ENCODE data around the gene PI16.

The PI16 gene

DNA sequence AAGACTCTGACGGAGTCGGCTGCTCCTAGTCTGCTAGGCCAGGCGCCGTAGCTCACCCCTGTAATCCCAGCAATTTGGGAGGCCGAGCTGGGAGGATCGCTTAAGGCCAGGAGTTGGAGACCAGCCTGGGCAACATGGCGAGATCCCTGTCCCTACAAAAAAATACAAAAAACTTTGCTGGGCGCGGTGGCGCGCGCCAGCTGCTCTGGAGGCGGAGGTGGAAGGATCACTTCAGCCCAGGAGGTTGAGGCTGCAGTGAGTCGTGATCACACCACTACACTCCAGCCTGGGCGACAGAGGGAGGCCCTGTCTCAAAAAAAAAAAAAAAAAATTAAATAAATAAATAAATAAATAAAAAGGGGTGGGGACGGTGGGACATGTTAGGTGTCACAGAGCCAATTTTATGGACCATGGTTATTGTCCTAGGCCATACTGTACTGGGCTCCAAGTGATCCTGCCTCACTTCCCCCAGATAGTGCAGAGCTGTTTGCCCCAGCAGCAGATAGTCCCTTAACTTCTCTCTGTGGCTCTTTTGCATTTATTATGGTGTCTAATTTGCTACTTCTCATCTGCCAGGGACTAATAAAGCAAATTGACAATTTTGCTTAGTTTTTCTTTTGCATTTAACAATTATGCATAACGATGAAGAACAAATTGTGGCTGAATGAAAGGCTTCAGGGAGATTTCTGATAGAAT lies 5.2 kb downstream of the PI16 start:
- Mint-ChIP-seq H3K27ac (no peak overlapping the region), H3K36me3 (no peaks in the 10 kb centered on the region), H3K27me3 (no peaks in the 10 kb centered on the region), H3K9me3 (no peaks in the 10 kb centered on the region), H3K4me3 (no peak overlapping the region), H3K4me1 (peaks cover 42% of the 10 kb centered on the region)
- no peak for ATAC-seq

DNA sequence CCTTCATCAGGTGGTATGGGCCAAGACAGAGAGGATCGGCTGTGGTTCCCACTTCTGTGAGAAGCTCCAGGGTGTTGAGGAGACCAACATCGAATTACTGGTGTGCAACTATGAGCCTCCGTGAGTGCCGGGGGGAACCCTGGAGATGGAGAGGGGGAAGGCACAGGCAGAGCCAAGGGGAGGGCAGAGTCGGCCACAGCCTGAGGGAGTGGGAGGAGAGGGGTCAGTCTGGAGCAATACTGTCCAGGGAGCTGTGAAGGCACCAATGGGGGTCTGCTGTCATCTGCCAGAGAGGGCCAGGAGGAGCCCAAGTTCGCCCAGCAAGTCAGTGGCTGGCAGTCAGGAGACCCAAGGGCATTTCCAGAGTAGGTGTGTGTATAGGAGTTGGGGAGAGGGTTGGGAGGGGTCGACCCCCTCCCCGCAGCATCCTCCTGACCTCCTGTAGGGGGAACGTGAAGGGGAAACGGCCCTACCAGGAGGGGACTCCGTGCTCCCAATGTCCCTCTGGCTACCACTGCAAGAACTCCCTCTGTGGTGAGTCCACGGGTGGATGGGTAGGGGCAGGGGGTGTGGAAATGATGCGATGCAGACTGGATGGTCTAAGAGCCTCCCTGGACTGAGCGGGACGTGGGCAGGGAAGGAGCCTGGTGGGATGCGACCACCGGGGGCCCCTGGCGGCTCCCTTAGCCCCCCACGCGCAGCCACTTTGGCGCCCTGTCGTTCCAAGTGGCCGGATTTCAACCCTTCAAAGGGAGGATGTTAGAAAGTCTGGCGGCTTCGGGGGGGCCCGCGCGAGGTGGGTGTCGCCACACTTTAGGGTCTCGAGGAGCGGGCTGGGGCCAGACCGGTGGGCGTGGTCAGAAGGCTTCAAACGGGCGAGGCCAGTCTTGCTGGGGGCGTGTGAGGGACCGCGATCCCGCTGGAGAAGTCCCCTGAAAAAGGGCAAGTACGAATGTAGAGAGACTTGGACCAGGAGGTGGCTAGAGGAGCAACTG lies 7.2 kb downstream of the PI16 start:
- Mint-ChIP-seq H3K27me3 (no peaks in the 10 kb centered on the region), H3K9me3 (no peaks in the 10 kb centered on the region), H3K4me3 (no peak overlapping the region), H3K36me3 (no peaks in the 10 kb centered on the region), H3K4me1 (peaks cover 33% of the 10 kb centered on the region), H3K27ac (peak overlapping the region; percentile 70)
- ATAC-seq = no peak

DNA sequence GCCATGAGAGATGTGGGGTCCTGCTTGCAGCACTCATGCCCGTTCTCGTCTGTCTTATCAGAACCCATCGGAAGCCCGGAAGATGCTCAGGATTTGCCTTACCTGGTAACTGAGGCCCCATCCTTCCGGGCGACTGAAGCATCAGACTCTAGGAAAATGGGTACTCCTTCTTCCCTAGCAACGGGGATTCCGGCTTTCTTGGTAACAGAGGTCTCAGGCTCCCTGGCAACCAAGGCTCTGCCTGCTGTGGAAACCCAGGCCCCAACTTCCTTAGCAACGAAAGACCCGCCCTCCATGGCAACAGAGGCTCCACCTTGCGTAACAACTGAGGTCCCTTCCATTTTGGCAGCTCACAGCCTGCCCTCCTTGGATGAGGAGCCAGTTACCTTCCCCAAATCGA lies 8.3 kb downstream of the PI16 start:
- peaks cover under 1% of the 10 kb centered on the region for H3K36me3 Mint-ChIP-seq
- H3K9me3 Mint-ChIP-seq = no peaks in the 10 kb centered on the region
- H3K27ac Mint-ChIP-seq = peak overlapping the region; percentile 70
- ATAC-seq = peak; percentile 68
- H3K4me3 Mint-ChIP-seq = peak overlapping the region; percentile 44
- H3K27me3 Mint-ChIP-seq = no peaks in the 10 kb centered on the region
- peaks cover 33% of the 10 kb centered on the region for H3K4me1 Mint-ChIP-seq

DNA sequence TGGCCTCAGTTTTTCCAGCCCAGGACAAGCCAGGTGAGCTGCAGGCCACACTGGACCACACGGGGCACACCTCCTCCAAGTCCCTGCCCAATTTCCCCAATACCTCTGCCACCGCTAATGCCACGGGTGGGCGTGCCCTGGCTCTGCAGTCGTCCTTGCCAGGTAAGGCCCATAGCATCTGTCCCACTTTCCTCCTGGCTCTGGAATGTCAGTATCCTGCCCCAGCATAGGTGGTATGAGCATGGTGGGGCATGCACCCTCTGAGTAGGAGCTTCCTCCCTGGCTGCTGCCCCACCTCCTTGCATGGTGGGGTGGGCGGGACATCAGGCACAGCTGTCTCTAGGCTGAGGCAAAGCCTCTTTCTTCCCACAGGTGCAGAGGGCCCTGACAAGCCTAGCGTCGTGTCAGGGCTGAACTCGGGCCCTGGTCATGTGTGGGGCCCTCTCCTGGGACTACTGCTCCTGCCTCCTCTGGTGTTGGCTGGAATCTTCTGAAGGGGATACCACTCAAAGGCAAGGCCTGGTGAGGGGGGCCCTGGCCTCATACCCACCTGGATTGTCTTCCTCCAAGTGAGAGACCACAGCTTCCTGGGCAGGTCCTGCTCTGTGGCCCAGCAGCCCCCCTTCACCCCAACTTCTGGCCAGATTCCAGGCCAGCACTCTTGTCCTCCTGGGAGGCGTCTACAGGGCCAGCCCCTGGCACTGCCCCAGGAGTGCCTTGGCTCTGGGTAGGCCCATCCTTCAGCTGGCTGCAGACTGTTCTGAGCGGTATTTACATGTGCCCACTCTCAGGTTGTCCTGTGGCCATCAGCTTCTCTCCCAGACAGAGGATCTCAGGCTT lies 9.1 kb downstream of the PI16 start:
- Mint-ChIP-seq H3K36me3 (peaks cover 9% of the 10 kb centered on the region), H3K4me3 (peak overlapping the region; percentile 40), H3K27me3 (no peaks in the 10 kb centered on the region), H3K9me3 (no peaks in the 10 kb centered on the region), H3K4me1 (peaks cover 33% of the 10 kb centered on the region), H3K27ac (peak overlapping the region; percentile 70)
- ATAC-seq = peak; percentile 71

DNA sequence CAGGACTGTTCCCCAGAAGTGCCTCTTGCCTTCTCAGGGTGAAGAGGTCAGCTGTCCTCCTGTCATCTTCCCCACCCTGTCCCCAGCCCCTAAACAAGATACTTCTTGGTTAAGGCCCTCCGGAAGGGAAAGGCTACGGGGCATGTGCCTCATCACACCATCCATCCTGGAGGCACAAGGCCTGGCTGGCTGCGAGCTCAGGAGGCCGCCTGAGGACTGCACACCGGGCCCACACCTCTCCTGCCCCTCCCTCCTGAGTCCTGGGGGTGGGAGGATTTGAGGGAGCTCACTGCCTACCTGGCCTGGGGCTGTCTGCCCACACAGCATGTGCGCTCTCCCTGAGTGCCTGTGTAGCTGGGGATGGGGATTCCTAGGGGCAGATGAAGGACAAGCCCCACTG lies 9.8 kb downstream of the PI16 start:
- no peak for ATAC-seq
- Mint-ChIP-seq H3K4me3 (no peak overlapping the region), H3K36me3 (peaks cover 12% of the 10 kb centered on the region), H3K27me3 (no peaks in the 10 kb centered on the region), H3K27ac (peak overlapping the region; percentile 70), H3K4me1 (peaks cover 33% of the 10 kb centered on the region), H3K9me3 (no peaks in the 10 kb centered on the region)

DNA sequence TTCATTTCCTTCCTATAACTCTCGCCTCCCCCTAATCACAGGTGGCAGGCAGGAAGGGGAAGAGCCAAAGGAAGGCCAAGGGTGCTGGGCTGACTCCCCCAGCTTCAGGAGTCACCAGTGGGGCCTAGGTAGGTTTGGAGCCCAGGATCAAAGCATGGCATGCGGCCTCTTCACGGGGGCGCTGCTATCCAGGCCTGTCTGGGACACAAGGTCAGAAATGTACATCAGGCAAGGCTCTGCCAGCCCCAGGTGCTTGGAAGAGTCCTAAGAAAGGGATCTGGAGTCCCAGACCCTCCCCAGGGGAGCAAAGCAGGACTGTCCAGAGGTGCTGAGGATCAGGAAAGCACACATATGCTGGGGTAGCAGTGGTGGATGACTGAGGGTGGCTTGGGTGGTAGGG lies 10.4 kb downstream of the PI16 start:
- no peaks in the 10 kb centered on the region for H3K27me3 Mint-ChIP-seq
- H3K4me3 Mint-ChIP-seq = no peak overlapping the region
- H3K9me3 Mint-ChIP-seq = no peaks in the 10 kb centered on the region
- H3K27ac Mint-ChIP-seq = peak overlapping the region; percentile 70
- H3K36me3 Mint-ChIP-seq = peaks cover 16% of the 10 kb centered on the region
- ATAC-seq = no peak
- H3K4me1 Mint-ChIP-seq = peaks cover 33% of the 10 kb centered on the region

DNA sequence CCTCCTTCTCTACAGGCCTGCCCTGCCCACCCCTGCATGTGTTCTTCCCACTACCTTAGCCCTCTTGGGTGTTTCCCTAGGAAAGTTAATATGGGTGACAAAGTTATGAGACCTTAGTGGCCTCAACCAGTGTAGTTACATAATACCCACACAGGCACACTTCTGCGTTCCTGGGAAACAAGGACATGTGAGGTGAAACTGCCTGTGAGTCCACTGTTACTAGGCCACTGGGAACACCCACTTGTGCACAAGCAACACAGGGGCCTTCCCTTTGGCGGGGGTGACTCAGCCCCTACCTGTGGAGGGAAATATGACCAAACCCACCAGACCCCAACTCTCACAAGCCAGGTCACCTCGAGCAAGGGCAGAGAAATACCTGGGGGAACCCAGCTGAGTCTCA lies 12.8 kb downstream of the PI16 start:
- ATAC-seq = no peak
- peaks cover 28% of the 10 kb centered on the region for H3K4me1 Mint-ChIP-seq
- H3K4me3 Mint-ChIP-seq = no peak overlapping the region
- H3K36me3 Mint-ChIP-seq = peaks cover 36% of the 10 kb centered on the region
- no peaks in the 10 kb centered on the region for H3K9me3 Mint-ChIP-seq
- H3K27ac Mint-ChIP-seq = no peak overlapping the region
- H3K27me3 Mint-ChIP-seq = no peaks in the 10 kb centered on the region

DNA sequence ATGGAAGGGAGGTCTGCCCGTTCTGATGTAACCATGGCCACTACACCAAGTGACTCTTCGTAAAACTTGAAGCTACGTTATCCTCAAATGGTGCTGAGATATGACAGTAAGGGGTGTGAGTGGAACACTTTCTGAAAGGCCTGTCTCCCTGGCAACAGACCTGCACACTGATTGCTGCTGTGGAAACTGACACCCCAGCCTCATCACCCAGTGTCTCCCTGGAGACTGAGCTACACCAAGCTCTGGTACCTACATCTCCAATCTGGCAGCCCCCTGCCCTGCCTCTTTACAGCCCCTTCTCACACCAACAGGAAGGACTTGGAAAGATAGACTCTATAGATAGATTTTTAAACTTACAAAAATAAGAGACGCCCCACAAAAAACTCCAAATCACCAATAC lies 13.2 kb downstream of the PI16 start:
- H3K27me3 Mint-ChIP-seq = no peaks in the 10 kb centered on the region
- no peak for ATAC-seq
- H3K4me3 Mint-ChIP-seq = no peak overlapping the region
- H3K4me1 Mint-ChIP-seq = peaks cover 23% of the 10 kb centered on the region
- H3K27ac Mint-ChIP-seq = no peak overlapping the region
- peaks cover 41% of the 10 kb centered on the region for H3K36me3 Mint-ChIP-seq
- no peaks in the 10 kb centered on the region for H3K9me3 Mint-ChIP-seq

DNA sequence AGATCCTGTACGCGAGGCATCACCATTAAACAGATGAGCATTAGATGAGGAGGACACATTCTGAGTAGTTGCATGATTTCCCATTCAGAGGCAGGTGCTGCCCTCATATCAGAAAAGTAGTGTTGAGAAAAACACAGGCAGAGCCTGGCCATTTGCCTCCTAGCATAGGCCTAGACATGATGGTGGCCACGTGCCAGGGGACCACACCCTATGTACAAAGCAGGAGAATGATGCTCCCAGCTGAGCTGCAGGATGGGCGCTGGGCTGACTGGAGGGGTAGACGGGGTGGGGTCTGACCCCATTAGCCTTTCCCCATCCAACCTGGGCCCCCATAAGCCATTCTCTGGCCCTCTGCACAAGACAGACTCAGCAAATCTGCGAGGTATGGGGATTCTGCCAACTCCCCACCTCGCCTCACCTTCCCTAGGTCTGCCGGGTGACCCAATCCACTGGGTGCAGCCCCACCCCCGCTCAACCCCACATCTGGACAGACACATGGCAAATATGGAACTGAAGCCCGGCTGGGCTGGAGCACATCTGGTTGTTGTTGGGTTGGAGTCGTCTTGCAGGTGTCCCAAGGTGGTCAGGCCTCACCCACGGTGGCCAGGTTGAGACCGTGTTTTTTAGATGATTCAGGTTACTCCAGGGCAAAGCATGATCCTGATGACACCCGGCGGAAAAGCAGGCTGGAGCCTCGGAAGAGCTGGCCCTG lies 13.9 kb downstream of the PI16 start:
- Mint-ChIP-seq H3K9me3 (no peaks in the 10 kb centered on the region), H3K4me1 (peaks cover 16% of the 10 kb centered on the region), H3K27me3 (no peaks in the 10 kb centered on the region), H3K27ac (no peak overlapping the region), H3K4me3 (no peak overlapping the region), H3K36me3 (peaks cover 42% of the 10 kb centered on the region)
- ATAC-seq = no peak

DNA sequence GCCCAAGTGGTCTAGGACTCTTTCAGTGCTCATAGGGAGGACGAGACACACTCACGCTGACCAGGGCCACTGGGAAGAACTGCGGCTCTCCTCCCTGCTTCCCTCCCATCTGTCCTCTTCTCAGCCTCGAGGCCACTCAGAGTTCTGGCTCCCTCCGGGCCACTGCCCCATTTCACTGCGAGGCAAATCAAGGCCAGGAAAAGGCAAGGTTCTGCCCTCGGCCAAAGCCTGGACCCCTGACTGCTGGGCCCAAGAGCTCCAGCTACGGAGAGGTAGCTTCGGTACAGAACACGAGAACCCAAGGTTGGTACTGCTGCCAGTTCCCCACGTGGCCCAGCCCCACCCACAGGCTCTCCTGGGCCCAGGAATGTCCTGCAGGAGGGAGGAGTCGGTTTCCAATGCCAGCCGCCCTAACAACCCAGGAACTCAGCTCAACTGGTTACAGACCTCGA lies 14.7 kb downstream of the PI16 start:
- no peaks in the 10 kb centered on the region for H3K27me3 Mint-ChIP-seq
- no peak for ATAC-seq
- H3K9me3 Mint-ChIP-seq = no peaks in the 10 kb centered on the region
- peaks cover 8% of the 10 kb centered on the region for H3K4me1 Mint-ChIP-seq
- H3K27ac Mint-ChIP-seq = no peak overlapping the region
- no peak overlapping the region for H3K4me3 Mint-ChIP-seq
- peaks cover 42% of the 10 kb centered on the region for H3K36me3 Mint-ChIP-seq

DNA sequence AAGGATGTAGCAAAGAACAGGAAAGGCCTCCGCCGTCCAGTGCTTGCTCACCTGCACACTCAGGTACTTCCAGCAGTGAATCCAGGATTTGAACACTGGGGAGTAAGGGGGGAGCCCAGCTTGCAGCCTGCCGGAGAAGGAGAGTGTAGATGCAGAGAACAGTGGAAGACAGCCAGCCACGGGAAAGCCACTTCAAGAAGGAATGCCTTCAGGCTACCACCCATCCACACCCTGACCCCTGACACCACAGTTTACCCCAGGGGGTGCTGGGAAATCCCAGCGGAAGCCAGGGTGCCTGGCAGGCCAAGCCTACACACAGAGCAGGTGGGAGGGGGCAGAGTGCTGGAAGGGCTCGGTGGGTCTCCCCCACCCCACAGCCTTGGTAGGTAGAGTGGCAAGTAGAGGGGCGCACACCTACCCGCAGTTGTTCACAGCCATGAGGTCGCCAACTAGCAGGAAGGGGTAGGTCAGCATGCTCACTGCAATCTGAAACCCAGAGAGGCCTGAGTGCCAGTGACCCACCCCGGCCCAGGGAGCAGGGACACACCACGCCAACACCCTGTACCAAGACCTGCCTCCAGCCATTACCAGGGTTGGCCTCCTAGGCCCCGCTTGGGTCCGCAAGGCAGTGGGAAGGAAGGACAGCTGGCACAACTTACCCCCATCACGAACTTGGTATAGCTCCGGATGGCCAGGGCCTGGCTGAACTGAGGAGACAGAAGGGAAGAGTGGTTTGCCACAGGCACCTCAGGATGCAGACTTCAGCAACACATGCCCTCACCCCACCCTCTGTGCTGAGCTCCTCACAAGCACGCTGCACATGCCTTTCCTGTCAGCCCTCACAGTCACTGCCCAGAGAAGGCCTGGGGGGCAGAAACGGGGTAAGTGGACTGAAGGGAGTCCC lies 15.7 kb downstream of the PI16 start:
- H3K4me3 Mint-ChIP-seq = no peak overlapping the region

DNA sequence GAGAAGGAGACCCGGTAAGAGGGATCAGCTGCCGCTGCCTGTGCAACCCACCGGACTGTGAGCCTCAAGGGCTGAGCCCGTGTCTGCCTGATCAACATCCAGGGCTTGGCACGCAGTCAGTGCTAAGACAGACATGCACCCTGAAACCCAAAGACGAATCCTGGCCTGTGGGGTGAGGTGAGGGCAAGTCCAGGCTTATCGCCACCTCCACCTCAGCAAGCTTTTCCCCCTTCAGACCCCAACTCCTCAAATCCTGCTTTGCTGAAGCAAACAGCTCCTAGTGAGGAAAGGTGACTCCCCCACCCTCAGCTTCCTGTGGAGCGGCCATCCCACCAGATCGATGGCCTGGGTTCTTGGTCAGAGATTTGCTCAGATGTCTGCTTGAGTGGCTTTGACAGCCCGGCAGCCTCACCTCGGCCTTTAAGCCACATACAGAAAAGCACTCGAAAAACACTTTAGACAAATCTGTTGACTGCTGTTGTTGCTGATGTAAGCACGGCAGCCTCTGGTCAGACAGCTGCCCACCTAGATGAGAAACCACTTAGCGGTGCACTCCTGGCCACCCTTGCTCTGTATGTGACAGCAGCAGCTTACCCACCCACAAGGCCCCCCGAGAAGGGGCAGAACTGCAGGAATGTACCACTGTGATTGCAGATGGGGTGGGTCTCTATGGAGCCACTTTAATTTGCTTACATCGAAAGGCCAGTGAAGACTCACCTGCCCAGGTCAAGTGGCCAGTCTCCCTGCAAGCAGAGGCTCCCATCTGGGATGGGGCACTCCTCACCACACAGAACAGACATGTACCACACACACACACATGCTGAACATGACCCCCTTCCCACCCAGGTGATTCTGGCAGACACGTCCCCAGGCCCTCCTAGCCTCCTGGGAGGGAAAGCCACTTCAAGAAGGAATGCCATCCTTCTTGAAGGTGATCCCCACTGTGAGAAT lies 16.6 kb downstream of the PI16 start:
- no peaks in the 10 kb centered on the region for H3K9me3 Mint-ChIP-seq
- H3K4me3 Mint-ChIP-seq = no peak overlapping the region
- no peak overlapping the region for H3K27ac Mint-ChIP-seq
- peaks cover 54% of the 10 kb centered on the region for H3K36me3 Mint-ChIP-seq
- ATAC-seq = no peak
- H3K4me1 Mint-ChIP-seq = no peaks in the 10 kb centered on the region
- no peaks in the 10 kb centered on the region for H3K27me3 Mint-ChIP-seq

More for the DNA sequence above, 15.7 kb downstream of the PI16 start:
- Mint-ChIP-seq H3K36me3 (peaks cover 45% of the 10 kb centered on the region), H3K9me3 (no peaks in the 10 kb centered on the region), H3K27me3 (no peaks in the 10 kb centered on the region), H3K27ac (no peak overlapping the region), H3K4me1 (no peaks in the 10 kb centered on the region)
- no peak for ATAC-seq
